A549 (cell line): ENCODE results near the gene ZNF423.

Experiments used
- CEBPB ChIP-seq, 2 experiments: fragments of >200 bp in 1 of 2; sonication (Bioruptor Twin) in 1 of 2; formaldehyde crosslinking in 1 of 2; IDR thresholded peaks; 2 replicates each; pipeline ENCODE4 v1.6.1; 2012 to 2016
- CTCF ChIP-seq: fragments of >200 bp; sonication (Bioruptor Twin); formaldehyde crosslinking; IDR thresholded peaks from 3 replicates; pipeline ENCODE4 v1.5.1; 2016
- ESRRA ChIP-seq: fragments of 150-350 bp; IDR thresholded peaks from 2 replicates; pipeline ENCODE4 v1.6.1; 2014; ENCODE audit warnings: mild to moderate bottlenecking, low read length, borderline replicate concordance
- FOSL2 ChIP-seq, 2 experiments: fragments of 450-650 bp in 1 of 2; fragments of >200 bp in 1 of 2; sonication (Bioruptor Twin) in 1 of 2; formaldehyde crosslinking; IDR thresholded peaks; 2 replicates each; pipeline versions ENCODE4 v1.5.0 to v1.6.1; 2016 to 2020; ENCODE audit warnings: mild to moderate bottlenecking in 1 of 2, moderate library complexity in 1 of 2
- MAX ChIP-seq: IDR thresholded peaks from 2 replicates; pipeline ENCODE4 v1.6.1; 2012
- NR3C1 ChIP-seq: fragments of >200 bp; sonication (Bioruptor Twin); formaldehyde crosslinking; IDR thresholded peaks from 3 replicates; pipeline ENCODE4 v1.6.1; 2017
- POLR2A ChIP-seq: IDR thresholded peaks from 2 replicates; pipeline ENCODE4 v1.6.1; 2012; ENCODE audit warnings: mild to moderate bottlenecking, low read length
- REST ChIP-seq: fragments of 200-600 bp; sonication (generic); IDR thresholded peaks from 2 replicates; pipeline ENCODE4 v1.6.1; 2016; ENCODE audit warnings: antibody characterized with exemption, mild to moderate bottlenecking, moderate library complexity
- SMC3 ChIP-seq: fragments of >200 bp; sonication (Bioruptor Twin); formaldehyde crosslinking; IDR thresholded peaks from 3 replicates; pipeline ENCODE4 v1.6.1; 2018; ENCODE audit warnings: inconsistent platforms
- TP53 ChIP-seq: fragments of 250-450 bp; sonication (Bioruptor Pico); IDR thresholded peaks from 2 replicates; pipeline ENCODE4 v1.5.0; 2021; ENCODE audit warnings: mild to moderate bottlenecking, moderate library complexity
- USF2 ChIP-seq: fragments of 450-650 bp; IDR thresholded peaks from 2 replicates; pipeline ENCODE4 v1.6.1; 2014; ENCODE audit warnings: antibody characterized with exemption
- ZNF302 ChIP-seq: fragments of 250-450 bp; sonication (Bioruptor Pico); IDR thresholded peaks from 2 replicates; pipeline ENCODE4 v1.9.0; 2021; ENCODE audit warnings: inconsistent platforms, mild to moderate bottlenecking, moderate library complexity

GRCh38 chr16:49502136-49502881 lies 353.6 kb downstream of the ZNF423 start:
- no peak for TF ChIP-seq TP53
- no peak for TF ChIP-seq SMC3
- TF ChIP-seq CTCF, result no peak
- no peak for TF ChIP-seq POLR2A
- no peak for TF ChIP-seq NR3C1
- no peak for TF ChIP-seq ZNF302 (CRISPR knock-in tag)
- TF ChIP-seq ESRRA, result no peak
- TF ChIP-seq FOSL2 (IDR thresholded peaks at IDR 0.05), result no peak
- no peak for TF ChIP-seq FOSL2 (CRISPR knock-in tag; IDR thresholded peaks at IDR 0.05)
- no peak for TF ChIP-seq CEBPB (IDR thresholded peaks at IDR 0.05)
- TF ChIP-seq REST, result no peak
- TF ChIP-seq MAX, result no peak
- no peak for TF ChIP-seq USF2
